ENCODE results near the gene CTNND2.

DNA sequence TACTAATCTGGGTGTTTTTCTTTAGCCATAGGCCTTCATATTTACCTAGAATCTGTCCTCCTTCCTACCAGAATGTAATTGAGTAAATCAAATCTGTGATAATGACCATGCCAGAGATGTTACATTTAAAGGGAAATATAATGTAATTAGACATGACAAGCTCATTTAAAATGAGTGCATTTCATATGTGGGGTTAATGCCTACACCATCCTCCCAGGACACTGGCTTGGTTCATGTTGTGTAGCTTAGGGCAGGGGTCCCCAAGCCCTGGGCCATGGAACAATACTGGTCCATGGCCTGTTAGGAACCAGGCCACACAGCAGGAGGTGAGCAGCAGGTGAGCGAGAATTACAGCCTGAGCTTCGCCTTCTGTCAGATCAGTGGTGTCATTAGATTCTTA, 866.3 kb downstream of the CTNND2 start:
- TF ChIP-seq, protein P1, sequence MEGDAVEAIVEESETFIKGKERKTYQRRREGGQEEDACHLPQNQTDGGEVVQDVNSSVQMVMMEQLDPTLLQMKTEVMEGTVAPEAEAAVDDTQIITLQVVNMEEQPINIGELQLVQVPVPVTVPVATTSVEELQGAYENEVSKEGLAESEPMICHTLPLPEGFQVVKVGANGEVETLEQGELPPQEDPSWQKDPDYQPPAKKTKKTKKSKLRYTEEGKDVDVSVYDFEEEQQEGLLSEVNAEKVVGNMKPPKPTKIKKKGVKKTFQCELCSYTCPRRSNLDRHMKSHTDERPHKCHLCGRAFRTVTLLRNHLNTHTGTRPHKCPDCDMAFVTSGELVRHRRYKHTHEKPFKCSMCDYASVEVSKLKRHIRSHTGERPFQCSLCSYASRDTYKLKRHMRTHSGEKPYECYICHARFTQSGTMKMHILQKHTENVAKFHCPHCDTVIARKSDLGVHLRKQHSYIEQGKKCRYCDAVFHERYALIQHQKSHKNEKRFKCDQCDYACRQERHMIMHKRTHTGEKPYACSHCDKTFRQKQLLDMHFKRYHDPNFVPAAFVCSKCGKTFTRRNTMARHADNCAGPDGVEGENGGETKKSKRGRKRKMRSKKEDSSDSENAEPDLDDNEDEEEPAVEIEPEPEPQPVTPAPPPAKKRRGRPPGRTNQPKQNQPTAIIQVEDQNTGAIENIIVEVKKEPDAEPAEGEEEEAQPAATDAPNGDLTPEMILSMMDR (IDR thresholded peaks at IDR 0.05; ENCODE audit: low read depth, low read length, missing input control): no peak
- no peak for TF ChIP-seq NR2F2 (IDR thresholded peaks at IDR 0.05)
- TF ChIP-seq, protein P2, sequence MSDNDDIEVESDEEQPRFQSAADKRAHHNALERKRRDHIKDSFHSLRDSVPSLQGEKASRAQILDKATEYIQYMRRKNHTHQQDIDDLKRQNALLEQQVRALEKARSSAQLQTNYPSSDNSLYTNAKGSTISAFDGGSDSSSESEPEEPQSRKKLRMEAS (IDR thresholded peaks at IDR 0.05): no peak
- TF ChIP-seq GABPA (IDR thresholded peaks at IDR 0.05 in 1 of 2, conservative IDR thresholded peaks at IDR 0.05 in 1 of 2): no peak
- TF ChIP-seq RAD21 (IDR thresholded peaks at IDR 0.05): no peak
- TF ChIP-seq, protein P3, sequence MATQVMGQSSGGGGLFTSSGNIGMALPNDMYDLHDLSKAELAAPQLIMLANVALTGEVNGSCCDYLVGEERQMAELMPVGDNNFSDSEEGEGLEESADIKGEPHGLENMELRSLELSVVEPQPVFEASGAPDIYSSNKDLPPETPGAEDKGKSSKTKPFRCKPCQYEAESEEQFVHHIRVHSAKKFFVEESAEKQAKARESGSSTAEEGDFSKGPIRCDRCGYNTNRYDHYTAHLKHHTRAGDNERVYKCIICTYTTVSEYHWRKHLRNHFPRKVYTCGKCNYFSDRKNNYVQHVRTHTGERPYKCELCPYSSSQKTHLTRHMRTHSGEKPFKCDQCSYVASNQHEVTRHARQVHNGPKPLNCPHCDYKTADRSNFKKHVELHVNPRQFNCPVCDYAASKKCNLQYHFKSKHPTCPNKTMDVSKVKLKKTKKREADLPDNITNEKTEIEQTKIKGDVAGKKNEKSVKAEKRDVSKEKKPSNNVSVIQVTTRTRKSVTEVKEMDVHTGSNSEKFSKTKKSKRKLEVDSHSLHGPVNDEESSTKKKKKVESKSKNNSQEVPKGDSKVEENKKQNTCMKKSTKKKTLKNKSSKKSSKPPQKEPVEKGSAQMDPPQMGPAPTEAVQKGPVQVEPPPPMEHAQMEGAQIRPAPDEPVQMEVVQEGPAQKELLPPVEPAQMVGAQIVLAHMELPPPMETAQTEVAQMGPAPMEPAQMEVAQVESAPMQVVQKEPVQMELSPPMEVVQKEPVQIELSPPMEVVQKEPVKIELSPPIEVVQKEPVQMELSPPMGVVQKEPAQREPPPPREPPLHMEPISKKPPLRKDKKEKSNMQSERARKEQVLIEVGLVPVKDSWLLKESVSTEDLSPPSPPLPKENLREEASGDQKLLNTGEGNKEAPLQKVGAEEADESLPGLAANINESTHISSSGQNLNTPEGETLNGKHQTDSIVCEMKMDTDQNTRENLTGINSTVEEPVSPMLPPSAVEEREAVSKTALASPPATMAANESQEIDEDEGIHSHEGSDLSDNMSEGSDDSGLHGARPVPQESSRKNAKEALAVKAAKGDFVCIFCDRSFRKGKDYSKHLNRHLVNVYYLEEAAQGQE (IDR thresholded peaks at IDR 0.05): no peak
- TF ChIP-seq SP1 (IDR thresholded peaks at IDR 0.05): no peak
- TF ChIP-seq JUND (IDR thresholded peaks at IDR 0.05): no peak
- no peak for TF ChIP-seq HNF4G (IDR thresholded peaks at IDR 0.05)
- TF ChIP-seq TAF1 (conservative IDR thresholded peaks at IDR 0.05): no peak
- TF ChIP-seq RXRA (IDR thresholded peaks at IDR 0.05): no peak
- TF ChIP-seq YY1 (IDR thresholded peaks at IDR 0.05): no peak
